Measurements from ENCODE around the gene ATG4D.
"Not testable (repeated sequence)": the region's sequence is repeated elsewhere in the genome, so short reads cannot be mapped to it uniquely, and the experiment has no call there.

ATG4D gene

GRCh38 chr19:10535613-10536012, 8.1 kb upstream of the ATG4D start:
- Mint-ChIP-seq H3K4me1 (ENCODE audit: low read depth) (peaks cover 1% of the 10 kb centered on the region), H3K4me3 (no peak overlapping the region), H3K27me3 (ENCODE audit: low read depth) (peaks cover 53% of the 10 kb centered on the region), H3K9me3 (peaks cover 3% of the 10 kb centered on the region), H3K27ac (no peak overlapping the region), H3K36me3 (ENCODE audit: low read depth) (no peaks in the 10 kb centered on the region)

DNA sequence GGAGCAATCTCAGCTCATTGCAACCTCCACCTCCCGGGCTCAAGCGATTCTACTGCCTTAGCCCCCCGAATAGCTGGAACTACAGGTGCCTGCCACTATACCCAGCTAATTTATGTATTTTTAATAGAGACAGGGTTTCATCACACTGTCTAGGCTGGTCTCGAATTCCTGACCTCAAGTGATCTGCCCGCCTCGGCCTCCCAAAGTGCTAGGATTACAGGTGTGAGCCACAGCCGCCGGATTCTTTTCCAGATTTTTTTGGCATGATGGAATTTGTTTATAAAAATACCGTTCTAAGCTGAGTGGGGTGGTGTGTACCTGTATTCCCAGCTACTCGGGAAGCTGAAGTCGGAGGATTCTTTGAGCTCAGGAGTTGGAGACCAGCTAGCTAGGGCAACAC, 6.0 kb upstream of the ATG4D start:
- Mint-ChIP-seq H3K27me3 (ENCODE audit: low read depth) (peaks cover 53% of the 10 kb centered on the region), H3K9me3 (no peaks in the 10 kb centered on the region), H3K36me3 (ENCODE audit: low read depth) (no peaks in the 10 kb centered on the region), H3K4me3 (no peak overlapping the region), H3K27ac (no peak overlapping the region), H3K4me1 (ENCODE audit: low read depth) (peaks cover 1% of the 10 kb centered on the region)

DNA sequence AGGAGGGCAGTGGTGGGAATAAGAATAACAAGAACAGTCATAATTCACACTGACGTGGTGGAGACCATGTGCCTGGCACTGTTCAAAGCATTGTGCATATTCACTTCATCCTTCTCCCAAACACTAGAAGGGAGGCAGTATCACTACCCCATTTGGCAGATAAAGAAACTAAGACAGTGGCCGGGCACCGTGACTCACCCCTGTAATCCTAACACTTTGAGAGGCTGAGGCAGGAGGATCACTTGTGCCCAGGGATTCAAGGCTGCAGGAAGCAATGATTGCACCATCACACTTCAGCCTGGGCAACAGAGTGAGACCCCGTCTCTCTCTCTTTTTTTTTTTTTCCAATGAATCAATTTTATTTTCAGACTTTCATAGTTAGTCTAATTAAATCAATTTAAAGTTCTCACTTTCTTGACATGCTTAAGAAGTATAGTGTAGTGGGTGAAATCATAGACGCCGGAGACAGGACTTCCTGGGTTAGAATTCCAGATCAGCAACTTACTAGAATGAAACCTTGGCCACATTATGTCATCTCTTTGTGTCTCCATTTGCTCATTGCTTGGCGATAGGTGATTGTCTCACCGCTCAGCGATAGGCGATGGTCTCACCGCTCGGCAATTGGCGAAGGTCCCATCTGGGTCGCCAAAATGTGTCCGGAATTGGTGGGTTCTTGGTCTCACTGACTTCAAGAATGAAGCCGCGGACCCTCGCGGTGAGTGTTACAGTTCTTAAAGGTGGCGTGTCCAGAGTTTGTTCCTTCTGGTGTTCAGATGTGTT, 5.3 kb upstream of the ATG4D start:
- Mint-ChIP-seq H3K36me3 (ENCODE audit: low read depth) (no peaks in the 10 kb centered on the region), H3K27me3 (ENCODE audit: low read depth) (peaks cover 53% of the 10 kb centered on the region), H3K9me3 (no peaks in the 10 kb centered on the region), H3K4me1 (ENCODE audit: low read depth) (peaks cover 5% of the 10 kb centered on the region), H3K4me3 (no peak overlapping the region), H3K27ac (no peak overlapping the region)

DNA sequence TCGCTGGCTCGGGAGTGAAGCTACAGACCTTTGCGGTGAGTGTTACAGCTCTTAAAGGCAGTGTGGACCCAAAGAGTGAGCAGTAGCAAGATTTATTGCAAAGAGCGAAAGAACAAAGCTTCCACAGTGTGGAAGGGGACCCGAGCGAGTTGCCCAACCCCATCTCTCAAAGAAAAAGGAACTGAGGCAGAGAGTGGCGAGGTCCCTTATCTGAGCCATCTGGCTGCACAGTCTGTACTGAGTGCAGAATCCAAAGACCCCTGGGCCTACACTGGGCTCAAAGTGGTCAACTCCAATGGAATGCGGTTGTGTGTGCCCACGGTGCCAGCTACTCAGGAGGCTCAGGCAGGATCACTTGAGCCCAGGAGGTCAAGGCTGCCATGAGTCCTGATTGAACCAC, 4.7 kb upstream of the ATG4D start:
- not testable (repeated sequence) for H3K27ac Mint-ChIP-seq; H3K36me3 Mint-ChIP-seq (ENCODE audit: low read depth); H3K9me3 Mint-ChIP-seq; H3K4me3 Mint-ChIP-seq; H3K4me1 Mint-ChIP-seq (ENCODE audit: low read depth)
- peaks cover 47% of the 10 kb centered on the region for H3K27me3 Mint-ChIP-seq (ENCODE audit: low read depth)

- Mint-ChIP-seq H3K4me3 (peak overlapping the region; percentile 75), H3K27ac (peak overlapping the region; percentile 71), H3K27me3 (ENCODE audit: low read depth) (peaks cover 26% of the 10 kb centered on the region), H3K9me3 (no peaks in the 10 kb centered on the region), H3K4me1 (ENCODE audit: low read depth) (peaks cover 10% of the 10 kb centered on the region), H3K36me3 (ENCODE audit: low read depth) (peaks cover 3% of the 10 kb centered on the region)
These were observed 665 bp upstream of the ATG4D start for GRCh38 chr19:10543059-10543419.

GRCh38 chr19:10544242-10544752, 593 bp downstream of the ATG4D start:
- Mint-ChIP-seq H3K9me3 (no peaks in the 10 kb centered on the region), H3K27ac (peak overlapping the region; percentile 80), H3K4me3 (peak overlapping the region; percentile 89), H3K4me1 (ENCODE audit: low read depth) (peaks cover 8% of the 10 kb centered on the region), H3K27me3 (ENCODE audit: low read depth) (peaks cover 13% of the 10 kb centered on the region), H3K36me3 (ENCODE audit: low read depth) (peaks cover 3% of the 10 kb centered on the region)

- H3K4me1 Mint-ChIP-seq (ENCODE audit: low read depth) = peaks cover 8% of the 10 kb centered on the region
- peaks cover 3% of the 10 kb centered on the region for H3K36me3 Mint-ChIP-seq (ENCODE audit: low read depth)
- peak overlapping the region; percentile 80 for H3K27ac Mint-ChIP-seq
- peaks cover 11% of the 10 kb centered on the region for H3K27me3 Mint-ChIP-seq (ENCODE audit: low read depth)
- peak overlapping the region; percentile 89 for H3K4me3 Mint-ChIP-seq
- H3K9me3 Mint-ChIP-seq = no peaks in the 10 kb centered on the region
These were observed 1.1 kb downstream of the ATG4D start for GRCh38 chr19:10544753-10545251.

DNA sequence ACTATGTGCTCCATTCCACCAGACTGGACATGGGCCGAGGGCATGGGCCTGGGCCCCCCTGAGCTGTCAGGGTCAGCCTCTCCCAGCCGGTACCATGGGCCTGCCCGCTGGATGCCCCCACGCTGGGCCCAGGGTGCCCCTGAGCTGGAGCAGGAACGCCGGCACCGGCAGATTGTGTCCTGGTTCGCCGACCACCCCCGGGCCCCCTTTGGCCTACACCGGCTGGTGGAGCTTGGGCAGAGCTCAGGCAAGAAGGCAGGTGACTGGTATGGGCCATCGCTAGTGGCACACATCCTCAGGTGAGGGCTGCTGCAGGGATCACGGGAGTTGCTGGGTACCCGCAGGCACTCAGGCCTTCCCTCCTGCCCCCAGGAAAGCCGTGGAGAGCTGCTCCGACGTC, 3.1 kb downstream of the ATG4D start:
- H3K4me3 Mint-ChIP-seq = no peak overlapping the region
- no peaks in the 10 kb centered on the region for H3K27me3 Mint-ChIP-seq (ENCODE audit: low read depth)
- no peak overlapping the region for H3K27ac Mint-ChIP-seq
- H3K9me3 Mint-ChIP-seq = no peaks in the 10 kb centered on the region
- peaks cover 7% of the 10 kb centered on the region for H3K36me3 Mint-ChIP-seq (ENCODE audit: low read depth)
- H3K4me1 Mint-ChIP-seq (ENCODE audit: low read depth) = peaks cover 8% of the 10 kb centered on the region

DNA sequence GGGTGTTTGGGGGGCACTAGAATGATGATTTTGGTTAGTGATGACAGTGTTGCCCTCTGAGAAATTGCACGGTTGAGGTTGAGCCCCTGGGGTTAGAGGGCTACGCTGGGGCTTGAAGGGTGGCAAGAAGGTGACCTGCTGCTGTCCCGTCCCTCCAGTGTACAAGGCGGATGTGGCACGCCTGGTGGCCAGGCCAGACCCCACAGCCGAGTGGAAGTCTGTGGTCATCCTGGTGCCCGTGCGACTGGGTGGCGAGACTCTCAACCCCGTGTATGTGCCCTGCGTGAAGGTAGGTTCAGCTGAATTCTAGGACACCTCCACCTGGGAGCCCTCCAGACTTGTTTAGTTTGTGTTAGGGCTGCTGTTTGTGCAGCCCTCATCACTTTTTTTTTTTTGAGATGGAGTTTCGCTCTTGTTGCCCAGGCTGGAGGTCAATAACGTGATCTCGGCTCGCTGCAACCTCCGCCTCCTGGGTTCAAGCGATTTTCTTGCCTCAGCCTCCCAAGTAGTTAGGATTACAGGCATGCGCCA, 5.1 kb downstream of the ATG4D start:
- peaks cover 20% of the 10 kb centered on the region for H3K36me3 Mint-ChIP-seq (ENCODE audit: low read depth)

GRCh38 chr19:10549733-10550132, 6.0 kb downstream of the ATG4D start:
- peaks cover 32% of the 10 kb centered on the region for H3K4me1 Mint-ChIP-seq (ENCODE audit: low read depth)

More for the DNA sequence above, 5.1 kb downstream of the ATG4D start:
- Mint-ChIP-seq H3K4me3 (no peak overlapping the region), H3K27me3 (ENCODE audit: low read depth) (no peaks in the 10 kb centered on the region), H3K27ac (no peak overlapping the region), H3K4me1 (ENCODE audit: low read depth) (peaks cover 23% of the 10 kb centered on the region), H3K9me3 (no peaks in the 10 kb centered on the region)

GRCh38 chr19:10550336-10550735, 6.6 kb downstream of the ATG4D start:
- no peak overlapping the region for H3K4me3 Mint-ChIP-seq
- H3K4me1 Mint-ChIP-seq (ENCODE audit: low read depth) = peaks cover 31% of the 10 kb centered on the region
- H3K27me3 Mint-ChIP-seq (ENCODE audit: low read depth) = no peaks in the 10 kb centered on the region
- H3K36me3 Mint-ChIP-seq (ENCODE audit: low read depth) = peaks cover 28% of the 10 kb centered on the region
- no peaks in the 10 kb centered on the region for H3K9me3 Mint-ChIP-seq
- no peak overlapping the region for H3K27ac Mint-ChIP-seq

More at GRCh38 chr19:10549733-10550132, 6.0 kb downstream of the ATG4D start:
- no peaks in the 10 kb centered on the region for H3K9me3 Mint-ChIP-seq
- H3K36me3 Mint-ChIP-seq (ENCODE audit: low read depth) = peaks cover 28% of the 10 kb centered on the region
- H3K27ac Mint-ChIP-seq = no peak overlapping the region
- no peaks in the 10 kb centered on the region for H3K27me3 Mint-ChIP-seq (ENCODE audit: low read depth)
- H3K4me3 Mint-ChIP-seq = no peak overlapping the region

DNA sequence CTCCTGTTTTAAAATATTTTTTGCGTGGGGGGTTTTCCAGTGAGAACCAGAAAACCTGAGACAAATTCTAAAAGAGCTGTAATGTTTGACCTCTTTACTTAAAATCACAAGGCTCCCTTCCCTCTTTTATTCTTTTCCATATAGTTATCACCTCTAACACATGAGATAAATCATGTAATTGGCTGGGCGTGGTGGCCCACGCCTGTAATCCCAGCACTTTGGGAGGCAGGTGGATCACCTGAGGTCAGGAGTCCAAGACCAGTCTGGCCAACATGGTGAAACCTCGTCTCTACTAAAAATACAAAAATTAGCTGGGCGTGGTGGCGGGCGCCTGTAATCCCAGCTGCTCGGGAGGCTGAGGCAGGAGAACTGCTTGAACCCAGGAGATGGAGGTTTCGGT, 7.3 kb downstream of the ATG4D start:
- not testable (repeated sequence) for H3K9me3 Mint-ChIP-seq; H3K27me3 Mint-ChIP-seq (ENCODE audit: low read depth); H3K27ac Mint-ChIP-seq; H3K4me3 Mint-ChIP-seq
- peaks cover 31% of the 10 kb centered on the region for H3K36me3 Mint-ChIP-seq (ENCODE audit: low read depth)
- peaks cover 34% of the 10 kb centered on the region for H3K4me1 Mint-ChIP-seq (ENCODE audit: low read depth)

- Mint-ChIP-seq H3K36me3 (ENCODE audit: low read depth) (peaks cover 31% of the 10 kb centered on the region), H3K27ac (peak overlapping the region; percentile 73), H3K4me1 (ENCODE audit: low read depth) (peaks cover 36% of the 10 kb centered on the region), H3K27me3 (ENCODE audit: low read depth) (no peaks in the 10 kb centered on the region), H3K9me3 (no peaks in the 10 kb centered on the region), H3K4me3 (peak overlapping the region; percentile 25)
These were observed 8.1 kb downstream of the ATG4D start for GRCh38 chr19:10551698-10552301.

- Mint-ChIP-seq H3K36me3 (ENCODE audit: low read depth) (peaks cover 30% of the 10 kb centered on the region), H3K27me3 (ENCODE audit: low read depth) (no peaks in the 10 kb centered on the region), H3K27ac (peak overlapping the region; percentile 98), H3K9me3 (no peaks in the 10 kb centered on the region), H3K4me1 (ENCODE audit: low read depth) (peaks cover 34% of the 10 kb centered on the region), H3K4me3 (no peak overlapping the region)
These were observed 8.9 kb downstream of the ATG4D start for GRCh38 chr19:10552510-10553053.
